K562 (cell line): ENCODE measurements around the gene TXNRD1. TPM values are rescaled to one million over a fixed set of nuclear protein-coding genes. Genes with fewer than 3 reads are reported as not detected.

Experiments
- ATAC-seq: fragments of 200-7000 bp; cut with Tn5 transposase; 3 replicates; pipeline ENCODE4 v1.9.1; 2020; ENCODE audit warnings: moderate library complexity
- BruUV-seq: library from RNA; stranded (reverse); fragments of 400-500 nt; replicated peaks from 2 replicates; lab custom pipeline; 2021; lab: Mats Ljungman, UMichigan
- CTCF ChIA-PET: fragments of 300-600 bp; formaldehyde crosslinking; extraction: SDS; loops from one replicate; lab custom pipeline; 2021; ENCODE audit warnings: low intra/inter-chr PET ratio; lab: Yijun Ruan, JAX
- POLR2A ChIA-PET: fragments of 300-600, 350-650 bp; sonication (Branson Sonifier 250); formaldehyde crosslinking; extraction: SDS; loops from one replicate; lab custom pipeline; 2021; ENCODE audit warnings: antibody characterized with exemption, inconsistent platforms; lab: Yijun Ruan, JAX
- DNase-seq, 4 experiments: peaks; one replicate each; pipeline versions ENCODE4 v3.0.0 to v3.0.0-alpha.2; 2011 to 2018; ENCODE audit warnings: low spot score in 3 of 4, mixed read lengths in 3 of 4; ENCODE audit errors: extremely low read depth in 1 of 4
- FAIRE-seq: peaks from 2 replicates; lab custom pipeline; 2011; peaks lifted over from hg19 to GRCh38; lab: Jason Lieb, UNC
- H2AFZ ChIP-seq: 2 replicates; pipeline ENCODE4 v1.6.0; 2011; ENCODE audit warnings: low read depth, low read length, control low read depth, inconsistent platforms
- H3K27ac ChIP-seq: fragments of 200-600 bp; 3 replicates; pipeline ENCODE4 v1.8.0; 2011; ENCODE audit warnings: low read depth, mild to moderate bottlenecking, control low read depth, inconsistent platforms, low read length, moderate library complexity, mixed read lengths; ENCODE audit errors: extremely low read depth
- H3K27me3 ChIP-seq, 2 experiments: fragments of 300-600 bp in 1 of 2; 2 replicates in 1 of 2; 3 replicates in 1 of 2; pipeline versions ENCODE4 v1.6.0 to v1.8.0; 2011; ENCODE audit warnings: inconsistent platforms in 2 of 2, low read length in 2 of 2, mild to moderate bottlenecking in 1 of 2, mixed read lengths in 1 of 2, moderate library complexity in 1 of 2; ENCODE audit not compliant: control insufficient read depth in 2 of 2, insufficient read depth in 2 of 2
- H3K36me3 ChIP-seq: fragments of 300-600 bp; 3 replicates; pipeline ENCODE4 v1.8.0; 2011; ENCODE audit warnings: mild to moderate bottlenecking, low read length, inconsistent platforms; ENCODE audit not compliant: control insufficient read depth, insufficient read depth
- H3K4me1 ChIP-seq, 2 experiments: fragments of 200-600 bp in 1 of 2; replicated peaks in 1 of 2; 2 replicates in 1 of 2; 3 replicates in 1 of 2; pipeline versions ENCODE4 v1.5.1 to v1.8.0; 2011; ENCODE audit warnings: inconsistent platforms in 2 of 2, low read length in 2 of 2, mild to moderate bottlenecking in 1 of 2, mixed read lengths in 1 of 2, moderate library complexity in 1 of 2; ENCODE audit not compliant: control insufficient read depth in 2 of 2, insufficient read depth in 2 of 2
- H3K4me2 ChIP-seq: 2 replicates; pipeline ENCODE4 v1.6.1; 2011; ENCODE audit warnings: low read length, control low read depth, inconsistent platforms, mixed read lengths; ENCODE audit not compliant: insufficient read depth
- H3K4me3 ChIP-seq: fragments of 200-600 bp; sonication (generic), shearing (Covaris generic); 2 replicates; pipeline ENCODE4 v1.5.1; 2016; ENCODE audit warnings: control low read depth, inconsistent platforms
- H3K79me2 ChIP-seq: fragments of 200-600 bp; 3 replicates; pipeline ENCODE4 v1.8.0; 2011; ENCODE audit warnings: low read length, inconsistent platforms; ENCODE audit not compliant: control insufficient read depth, insufficient read depth
- H3K9ac ChIP-seq, 2 experiments: 2 replicates each; pipeline versions ENCODE4 v1.6.0 to v1.6.1; 2011; ENCODE audit warnings: low read depth in 2 of 2, low read length in 2 of 2, control low read depth in 1 of 2, inconsistent platforms in 1 of 2, mild to moderate bottlenecking in 1 of 2, mixed read lengths in 1 of 2; ENCODE audit not compliant: insufficient read depth in 1 of 2
- H3K9me1 ChIP-seq: one replicate; pipeline ENCODE4 v1.6.0; 2011; ENCODE audit warnings: inconsistent platforms, mild to moderate bottlenecking, low read length, moderate library complexity; ENCODE audit not compliant: control insufficient read depth, insufficient read depth
- H3K9me3 ChIP-seq: replicated peaks from 2 replicates; pipeline ENCODE4 v1.5.1; 2011; ENCODE audit warnings: low read depth, low read length, inconsistent platforms; ENCODE audit not compliant: control insufficient read depth, insufficient read depth
- H4K20me1 ChIP-seq: replicated peaks from 2 replicates; pipeline ENCODE4 v1.6.1; 2011; ENCODE audit warnings: low read length, inconsistent platforms, mixed read lengths; ENCODE audit not compliant: control insufficient read depth, insufficient read depth
- CCAR2 ChIP-seq: fragments of 200-400 bp; formaldehyde crosslinking; IDR thresholded peaks from 2 replicates; pipeline ENCODE4 v1.6.1; 2017; ENCODE audit warnings: mild to moderate bottlenecking, low read depth, low read length
- CGGBP1 ChIP-seq: fragments of 250-450 bp; sonication (Bioruptor Pico); IDR thresholded peaks from 2 replicates; pipeline ENCODE4 v1.9.0; 2021; ENCODE audit warnings: mild to moderate bottlenecking
- CTCFL ChIP-seq: IDR thresholded peaks from 2 replicates; pipeline ENCODE4 v1.6.1; 2011; ENCODE audit warnings: borderline replicate concordance, low read depth, mild to moderate bottlenecking, moderate library complexity, low read length; ENCODE audit not compliant: insufficient read depth, poor library complexity, severe bottlenecking
- IFI16 ChIP-seq: fragments of 250-450 bp; sonication (Bioruptor Pico); IDR thresholded peaks from 2 replicates; pipeline ENCODE4 v2.1.2; 2022; ENCODE audit warnings: mild to moderate bottlenecking, inconsistent platforms
- NFRKB ChIP-seq: fragments of 450-650 bp; IDR thresholded peaks from 2 replicates; pipeline ENCODE4 v1.6.1; 2016; ENCODE audit warnings: low read depth
- POLR3A ChIP-seq: IDR thresholded peaks from 2 replicates; pipeline ENCODE4 v1.6.1; 2011; ENCODE audit warnings: borderline replicate concordance, mild to moderate bottlenecking, moderate library complexity; ENCODE audit not compliant: insufficient read length, insufficient read depth; ENCODE audit errors: extremely low read depth
- RBM39 ChIP-seq: fragments of 200-400 bp; formaldehyde crosslinking; optimal IDR thresholded peaks from 2 replicates; pipeline ENCODE3; 2018; ENCODE audit warnings: low read depth, low read length
- SRSF9 ChIP-seq: fragments of 200-400 bp; formaldehyde crosslinking; IDR thresholded peaks from 2 replicates; pipeline ENCODE4 v1.6.1; 2017; ENCODE audit warnings: low read depth, low read length, borderline replicate concordance
- THAP7 ChIP-seq: fragments of 250-450 bp; sonication (Bioruptor Pico); IDR thresholded peaks from 2 replicates; pipeline ENCODE4 v1.5.0; 2021
- ZFP1 ChIP-seq: fragments of 450-650 bp; formaldehyde crosslinking; IDR thresholded peaks from 2 replicates; pipeline ENCODE4 v1.4.0; 2020; ENCODE audit warnings: mild to moderate bottlenecking, mixed read lengths
- ZNF23 ChIP-seq: fragments of 250-450 bp; sonication (Bioruptor Pico); IDR thresholded peaks from 2 replicates; pipeline ENCODE4 v1.4.0; 2020; ENCODE audit warnings: mild to moderate bottlenecking
- WGBS: fragments of 100-300 bp; shearing (Covaris generic); methylation state at CpG from one replicate; pipeline ENCODE4 v1.1.6; 2016; ENCODE audit warnings: low coverage, mixed read lengths; ENCODE audit not compliant: insufficient coverage; ENCODE audit errors: missing lambda C conversion rate; 5-methylcytosine and 5-hydroxymethylcytosine counted together
- in situ Hi-C: fragments of 300-500 bp; cut with MboI; formaldehyde crosslinking; loops from 4 replicates; pipeline ENCODE4 v1.15.0; 2018; ENCODE audit warnings: inconsistent platforms, mixed read lengths
- intact Hi-C: fragments of 100-400 bp; cut with micrococcal nuclease; formaldehyde crosslinking; loops from 2 replicates; pipeline ENCODE4 v1.14.2; 2022
- polyA plus RNA-seq, 8 experiments: library from polyadenylated mRNA; depleted of rRNA in 4 of 8; stranded (reverse) in 5 of 8; unstranded in 3 of 8; fragments of >200 nt; fragmentation: Nextera tagmentation in 2 of 8; fragmentation: Illumina TruSeq in 1 of 8; extraction: Ambion mirVana in 2 of 8; extraction: Trizol in 1 of 8; gene quantifications; 2 replicates each; pipeline versions ENCODE4 v1.2.1 to v1.2.3, GENCODE V29; 2011 to 2014; ENCODE audit warnings: inconsistent platforms in 1 of 8, missing spikeins in 1 of 8
- total RNA-seq, 7 experiments: library from RNA; depleted of rRNA in 6 of 7; stranded (reverse); fragments of >200 nt in 6 of 7; fragmentation: Illumina TruSeq in 2 of 7; extraction: Trizol in 2 of 7; gene quantifications; 2 replicates each; pipeline versions ENCODE4 v1.2.1 to v1.2.3, GENCODE V29; 2011 to 2021; ENCODE audit warnings: low replicate concordance in 1 of 7

TXNRD1 gene
- total and polyA plus RNA-seq, 9 of the 15 experiments (the other 6 are each of a cell fraction or from before 2014, with no cell fraction given): 107 to 189 (median 146) TPM

GRCh38 chr12:104342147-104342546, 126.6 kb downstream of the TXNRD1 start:
- DNase-seq: no peak
- no peak for ATAC-seq
- WGBS: 97% methylated on average over 2 of the region's 2 CpGs
- no peaks in the 10 kb centered on the region for H3K4me1 ChIP-seq
- H3K27ac ChIP-seq: no peak overlapping the region
- H4K20me1 ChIP-seq: no peaks in the 10 kb centered on the region
- BruUV-seq: no TSS peak
- intact Hi-C loops (no loop called here), in situ Hi-C loops (no loop called here)
- POLR2A ChIA-PET: interaction anchor here (0.5 to 1.8 kb wide), 7 partner anchors 10 to 454 kb away, joined by 3 to 8 read pairs (median 3); no protein-coding TSS in a partner anchor
- H3K9ac ChIP-seq: no peak overlapping the region
- peaks cover 8% of the 10 kb centered on the region; the same call in 1 of the 3 replicates for H3K79me2 ChIP-seq
- H3K4me3 ChIP-seq: no peak overlapping the region
- H3K4me2 ChIP-seq: no peak overlapping the region
- no peaks in the 10 kb centered on the region for H3K27me3 ChIP-seq
- no peaks in the 10 kb centered on the region; the same call in 1 of the 2 replicates for H3K9me3 ChIP-seq
- no peak for FAIRE-seq
- H3K36me3 ChIP-seq: peaks cover 84% of the 10 kb centered on the region
- TF ChIP-seq ZNF23 (CRISPR knock-in tag) (no peak), RBM39 (no peak), CGGBP1 (CRISPR knock-in tag) (no peak), CCAR2 (no peak), CTCFL (no peak), THAP7 (CRISPR knock-in tag) (no peak), SRSF9 (no peak), POLR3A (no peak), ZFP1 (CRISPR knock-in tag) (no peak), IFI16 (no peak), NFRKB (no peak)
- CTCF ChIA-PET: no interaction called here
- H2AFZ ChIP-seq: no peak overlapping the region
- no peaks in the 10 kb centered on the region for H3K9me1 ChIP-seq
